Right cardiac atrium (tissue), 5 donors: ENCODE results near the gene MCL1. TPM values are rescaled to one million over a fixed set of nuclear protein-coding genes. Genes with fewer than 3 reads are reported as not detected.
"Not testable (repeated sequence)": the region's sequence is repeated elsewhere in the genome, so short reads cannot be mapped to it uniquely, and the experiment has no call there.

ENCODE experiments used
- ATAC-seq, 2 donors: fragments of 200-7000 bp; cut with Tn5 transposase; one replicate each; pipeline versions ENCODE4 v1.8.0 to v1.9.1; 2020; ENCODE audit warnings: moderate library complexity in 2 of 2, mild to moderate bottlenecking in 1 of 2
- DNase-seq, 3 donors: peaks; one replicate each; pipeline ENCODE4 v3.0.0-alpha.2; 2020
- H3K27ac ChIP-seq: one replicate; pipeline ENCODE4 v1.5.1; 2013; ENCODE audit warnings: mild to moderate bottlenecking, low read length, control low read depth, moderate library complexity
- H3K27me3 ChIP-seq: one replicate; pipeline ENCODE4 v1.6.1; 2013; ENCODE audit not compliant: control insufficient read depth, insufficient read depth
- H3K4me1 ChIP-seq: one replicate; pipeline ENCODE4 v1.6.1; 2013; ENCODE audit warnings: low read length; ENCODE audit not compliant: control insufficient read depth, insufficient read depth
- H3K4me3 ChIP-seq: one replicate; pipeline ENCODE4 v1.5.1; 2013; ENCODE audit warnings: low read length, control low read depth
- H3K9me3 ChIP-seq: one replicate; pipeline ENCODE4 v1.6.1; 2013; ENCODE audit warnings: low read length; ENCODE audit not compliant: control insufficient read depth
- WGBS: extraction: QIAGEN DNeasy Blood & Tissue Kit; methylation state at CpG from one replicate; pipeline ENCODE4 v1.1.7; 2013; 5-methylcytosine and 5-hydroxymethylcytosine counted together
- intact Hi-C, 4 donors: fragments of 100-400 bp; cut with DNase I; formaldehyde crosslinking; loops; one replicate each; pipeline versions ENCODE4 v1.11.0 to v1.14.0; 2022 to 2023
- long read RNA-seq, 4 donors: library from polyadenylated mRNA; unstranded; transcript quantifications; one replicate each; pipeline ENCODE4 v2.0.0, GENCODE V29; 2020 to 2021
- polyA plus RNA-seq: library from polyadenylated mRNA; stranded (reverse); fragments of 200-250 nt; gene quantifications from one replicate; pipeline ENCODE4 v1.2.3, GENCODE V29; 2013
- total RNA-seq, 4 donors: library from RNA; stranded (reverse); fragmentation: NEBNext Ultra II Directional; extraction: Animal tissue kit (Norgen Biotek cat#: 25700); gene quantifications; one replicate each; pipeline ENCODE4 v1.2.1, GENCODE V29; 2021
- donor health status: healthy with polysubstance abuse.
- donor health status: DM: no; HTN: yes; CAD: no.
- donor health status: DM: no; HTN: no; CAD: no.
- donor health status: DM: no; HTN: yes; CAD: no; lungs with severe emphysema.
- donor health status: DM: yes; HTN: yes; CAD: no.

MCL1 gene
- 100 to 1,000 TPM in 1 of 4 donors, 10 to 100 TPM in 3; 65.5 to 130 (median 80.2) TPM for total RNA-seq
- polyA plus RNA-seq = 78.7 TPM
- long read RNA-seq, donor 1, transcript MCL1-202 (3 exons, 3,932 nt) = major isoform, 61 of 73 reads
- long read RNA-seq, donor 1, partial matches to known transcripts = 1 of 73 reads
- long read RNA-seq, donor 1, other reads (novel, unspliced or antisense) = 8 of 73 reads
- long read RNA-seq, donor 2, transcript MCL1-202 (3 exons, 3,932 nt) = major isoform, 41 of 43 reads
- long read RNA-seq, donor 2, partial matches to known transcripts = 1 of 43 reads
- long read RNA-seq, donor 2, other reads (novel, unspliced or antisense) = 1 of 43 reads
- long read RNA-seq, donor 3, transcript MCL1-202 (3 exons, 3,932 nt) = major isoform, 44 of 86 reads
- long read RNA-seq, donor 3, transcript MCL1-203 (2 exons, 1,099 nt) = minor isoform, 11 of 86 reads
- long read RNA-seq, donor 3, partial matches to known transcripts = 0 of 86 reads
- long read RNA-seq, donor 3, other reads (novel, unspliced or antisense) = 29 of 86 reads
- long read RNA-seq, donor 4, transcript MCL1-202 (3 exons, 3,932 nt) = major isoform, 39 of 40 reads
- long read RNA-seq, donor 4, partial matches to known transcripts = 1 of 40 reads
- long read RNA-seq, donor 4, other reads (novel, unspliced or antisense) = 0 of 40 reads

DNA sequence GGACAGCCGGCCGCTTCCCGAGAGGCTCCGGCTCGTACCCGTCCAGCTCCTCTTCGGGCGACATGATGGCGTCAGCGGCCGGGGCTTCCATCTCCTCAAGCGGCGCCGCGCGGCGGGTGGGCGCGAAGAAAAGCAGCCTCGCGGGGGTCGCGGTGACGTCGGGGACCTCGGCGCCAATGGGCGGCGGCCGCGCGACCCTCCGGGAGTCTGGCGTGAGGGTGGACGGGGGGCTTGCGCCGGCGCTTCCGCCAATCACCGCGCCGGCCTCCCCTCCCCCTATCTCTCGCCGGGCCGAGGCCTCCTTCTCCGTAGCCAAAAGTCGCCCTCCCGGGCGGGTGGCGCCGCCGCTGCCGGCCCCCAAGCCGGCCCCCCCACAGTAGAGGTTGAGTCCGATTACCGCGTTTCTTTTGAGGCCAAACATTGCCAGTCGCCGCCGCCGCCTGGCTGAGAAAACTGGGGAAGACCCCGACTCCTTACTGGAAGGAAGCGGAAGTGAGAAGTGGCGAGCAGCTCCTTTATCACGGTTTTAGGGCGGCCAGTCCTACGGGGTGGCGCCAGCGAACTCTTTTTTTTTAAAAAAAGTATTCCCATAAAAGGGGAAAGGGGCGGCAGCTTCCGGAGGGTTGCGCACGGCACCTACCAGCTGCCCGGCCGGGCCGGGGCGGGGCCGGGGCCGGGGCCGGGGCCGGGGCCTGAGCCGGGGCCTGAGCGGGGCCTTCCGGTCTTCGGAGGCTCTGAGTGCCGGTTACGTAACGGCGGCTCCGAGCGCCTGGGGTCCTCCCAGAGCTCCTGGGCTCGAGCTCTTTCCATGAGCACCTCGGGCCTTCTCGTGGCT, at the start of gene MCL1:
MCL1 (minus strand) TSS at position 501 of the 835 bp plus-strand sequence; CDS start at position 421, 80 bp downstream.
- peak within 1 kb of the TSS; percentile 100 for H3K27ac ChIP-seq
- WGBS = under 1% methylated on average over 92 of the region's 94 CpGs
- ATAC-seq = peak; percentile 89 to 97
- H3K4me3 ChIP-seq = peak within 1 kb of the TSS; percentile 99
- peak; percentile 94 to 98 (median 97) for DNase-seq
- peaks cover 3% of the 10 kb centered on the region for H3K4me1 ChIP-seq
- intact Hi-C loops = loop anchor here in 2 of 4 donors (5.0 kb wide), 1 partner anchor 43 kb away; no protein-coding TSS in a partner anchor
- no peaks in the 10 kb centered on the region for H3K9me3 ChIP-seq
- no peaks in the 10 kb centered on the region for H3K27me3 ChIP-seq

DNA sequence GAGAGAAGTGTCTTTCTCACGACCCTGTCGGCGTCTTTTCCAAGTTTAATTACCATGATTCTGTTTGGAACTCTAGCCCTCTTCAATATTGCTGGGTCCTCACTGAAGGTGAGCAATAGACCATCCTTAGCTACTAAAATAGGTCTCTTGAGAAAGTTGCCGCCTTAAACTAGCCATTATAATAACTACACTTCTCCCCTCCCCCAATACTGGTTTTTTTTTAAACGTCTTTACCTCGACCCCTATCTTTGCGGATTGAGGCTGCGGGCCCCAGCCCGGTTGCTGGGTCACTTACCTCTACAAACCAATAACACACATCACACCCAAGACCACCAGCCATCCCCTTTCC, 49.3 kb upstream of the MCL1 start:
- H3K9me3 ChIP-seq = no peaks in the 10 kb centered on the region
- H3K4me1 ChIP-seq = peaks cover 2% of the 10 kb centered on the region
- peak overlapping the region; percentile 70 for H3K4me3 ChIP-seq
- DNase-seq (no peak), ATAC-seq (no peak)
- no peaks in the 10 kb centered on the region for H3K27me3 ChIP-seq
- intact Hi-C loops = loop anchor here in 1 of 4 donors (10.0 kb wide), 1 partner anchor 64 kb away; no protein-coding TSS in a partner anchor
- peak overlapping the region; percentile 60 for H3K27ac ChIP-seq
- WGBS = 1% methylated on average over 9 of the region's 9 CpGs

- no peak for DNase-seq
- 80% methylated on average over 5 of the region's 5 CpGs for WGBS
- Histone ChIP-seq H3K4me1 (peaks cover 2% of the 10 kb centered on the region), H3K4me3 (peak overlapping the region; percentile 70), H3K27me3 (no peaks in the 10 kb centered on the region), H3K9me3 (no peaks in the 10 kb centered on the region), H3K27ac (no peak overlapping the region)
- no peak for ATAC-seq
- intact Hi-C loops = loop anchor here in 1 of 4 donors (10.0 kb wide), 1 partner anchor 63 kb away; no protein-coding TSS in a partner anchor
Observed at GRCh38 chr1:150627826-150628410, 48.5 kb upstream of the MCL1 start.

DNA sequence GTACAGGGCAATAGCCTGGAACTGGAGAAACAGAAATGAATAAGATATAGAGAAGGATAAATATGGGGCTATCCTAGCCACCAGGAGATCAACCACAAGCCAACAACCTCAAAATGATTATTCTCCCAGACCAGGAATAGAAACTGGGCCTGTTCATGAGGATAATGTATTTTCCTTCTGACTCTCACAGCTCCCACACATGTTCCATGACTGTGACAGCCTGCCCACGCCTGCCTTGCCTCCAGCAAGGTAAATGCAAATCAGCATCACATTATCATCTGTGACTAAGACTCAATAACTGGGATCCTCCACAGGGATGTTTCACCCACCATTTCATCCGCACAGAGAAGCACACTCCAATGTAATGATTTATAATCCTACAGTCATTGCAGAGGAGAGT, 46.7 kb upstream of the MCL1 start:
- no peak overlapping the region for H3K4me3 ChIP-seq
- no peak for DNase-seq
- no peaks in the 10 kb centered on the region for H3K27me3 ChIP-seq
- no peaks in the 10 kb centered on the region for H3K9me3 ChIP-seq
- WGBS = 89% methylated on average over 2 of the region's 2 CpGs
- ATAC-seq = no peak
- peaks cover 2% of the 10 kb centered on the region for H3K4me1 ChIP-seq
- intact Hi-C loops = loop anchor here in 1 of 4 donors (10.0 kb wide), 1 partner anchor 61 kb away; no protein-coding TSS in a partner anchor
- no peak overlapping the region for H3K27ac ChIP-seq

DNA sequence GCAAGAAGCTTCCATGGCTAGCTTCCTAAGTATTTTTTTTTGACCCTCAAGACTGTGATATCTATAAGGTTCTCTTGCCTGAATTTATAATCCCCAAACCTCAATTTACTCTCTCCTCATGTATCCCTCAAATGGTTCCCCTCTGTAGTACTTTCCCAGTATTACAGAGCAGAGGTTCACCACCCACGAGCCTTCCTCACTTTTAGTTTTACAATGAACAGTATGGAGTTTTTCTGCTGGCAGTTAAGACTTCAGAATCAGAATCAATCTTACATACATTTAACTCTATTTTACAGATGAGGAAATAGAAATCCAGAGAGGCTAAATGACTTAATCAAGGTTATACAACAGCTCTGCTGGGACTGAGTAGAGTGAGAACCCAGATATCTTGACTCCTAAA, 45.1 kb upstream of the MCL1 start:
- WGBS = 85% methylated on average over 1 of the region's 1 CpG
- H3K27ac ChIP-seq, H3K4me1 ChIP-seq, H3K9me3 ChIP-seq, DNase-seq, ATAC-seq, H3K27me3 ChIP-seq, H3K4me3 ChIP-seq: not testable (repeated sequence)
- intact Hi-C loops = loop anchor here in 3 of 4 donors (5.0 to 10.0 kb wide), 2 partner anchors 47 to 60 kb away; partner anchors contain the start of gene MCL1 (in 2 of the 3)

- H3K27me3 ChIP-seq, H3K4me1 ChIP-seq, H3K27ac ChIP-seq, DNase-seq, H3K9me3 ChIP-seq, H3K4me3 ChIP-seq, ATAC-seq: not testable (repeated sequence)
- intact Hi-C loops = loop anchor here in 3 of 4 donors (5.0 to 10.0 kb wide), 2 partner anchors 47 to 59 kb away; partner anchors contain the start of gene MCL1 (in 2 of the 3)
- 100% methylated on average over 1 of the region's 1 CpG for WGBS
Observed at GRCh38 chr1:150624134-150624533, 44.7 kb upstream of the MCL1 start.

GRCh38 chr1:150622303-150622975, 43.0 kb upstream of the MCL1 start:
- Histone ChIP-seq H3K4me1 (peaks cover 5% of the 10 kb centered on the region), H3K27ac (peak overlapping the region; percentile 42), H3K4me3 (no peak overlapping the region), H3K9me3 (no peaks in the 10 kb centered on the region), H3K27me3 (no peaks in the 10 kb centered on the region)
- WGBS = 15% methylated on average over 8 of the region's 8 CpGs
- peak; percentile 80 to 87 for ATAC-seq
- intact Hi-C loops = loop anchor here in 3 of 4 donors (5.0 to 10.0 kb wide), 2 partner anchors 45 to 58 kb away; partner anchors contain the start of gene MCL1 (in 2 of the 3)
- DNase-seq = peak; percentile 85 to 92 (median 89)

DNA sequence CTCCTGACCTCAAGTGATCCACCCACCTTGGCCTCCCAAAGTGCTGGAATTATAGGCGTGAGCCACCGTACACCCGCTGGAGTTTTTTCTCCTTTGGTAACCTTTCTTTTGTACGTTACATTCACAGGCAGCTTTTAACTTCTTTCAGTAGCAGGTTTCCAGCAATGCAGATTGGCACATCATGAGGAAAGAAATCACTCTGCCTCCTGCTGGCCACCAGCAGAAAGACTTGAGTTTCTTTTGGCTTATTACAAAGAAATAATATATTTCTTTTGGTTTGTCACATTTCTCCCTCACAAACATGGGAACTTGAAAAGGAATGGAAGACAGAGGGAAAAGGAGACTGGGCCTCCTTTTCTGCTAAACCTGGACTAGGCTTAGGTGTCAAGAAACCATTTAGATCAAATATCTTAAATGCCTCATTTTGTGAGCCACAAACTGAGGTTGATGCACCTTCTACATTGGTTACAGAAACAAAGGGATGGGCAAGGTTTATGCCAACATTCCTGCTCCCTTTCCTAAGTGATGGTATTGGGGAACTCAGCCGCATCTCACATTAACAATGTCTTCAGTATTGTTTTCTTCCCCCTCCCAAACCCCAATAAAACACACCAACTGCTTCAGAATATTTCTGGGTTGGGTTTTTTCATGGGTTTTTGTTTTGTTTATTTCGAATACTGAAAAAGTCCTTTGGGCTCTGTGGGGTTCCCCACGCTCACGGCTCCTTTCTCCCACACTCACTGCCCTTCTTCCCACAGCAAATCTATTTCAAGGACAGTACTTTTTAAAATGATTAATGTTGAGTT, 42.3 kb upstream of the MCL1 start:
- ATAC-seq (no peak), DNase-seq (peak in 2 of 3 donors; percentile 37 to 73)
- peaks cover 5% of the 10 kb centered on the region for H3K4me1 ChIP-seq
- no peaks in the 10 kb centered on the region for H3K27me3 ChIP-seq
- H3K27ac ChIP-seq = peak overlapping the region; percentile 58
- WGBS = 60% methylated on average over 8 of the region's 8 CpGs
- H3K4me3 ChIP-seq = no peak overlapping the region
- H3K9me3 ChIP-seq = no peaks in the 10 kb centered on the region
- intact Hi-C loops = loop anchor here in 3 of 4 donors (2.0 to 10.0 kb wide), 3 partner anchors 44 to 61 kb away; partner anchors contain the start of gene MCL1 (in 2 of the 3)

DNA sequence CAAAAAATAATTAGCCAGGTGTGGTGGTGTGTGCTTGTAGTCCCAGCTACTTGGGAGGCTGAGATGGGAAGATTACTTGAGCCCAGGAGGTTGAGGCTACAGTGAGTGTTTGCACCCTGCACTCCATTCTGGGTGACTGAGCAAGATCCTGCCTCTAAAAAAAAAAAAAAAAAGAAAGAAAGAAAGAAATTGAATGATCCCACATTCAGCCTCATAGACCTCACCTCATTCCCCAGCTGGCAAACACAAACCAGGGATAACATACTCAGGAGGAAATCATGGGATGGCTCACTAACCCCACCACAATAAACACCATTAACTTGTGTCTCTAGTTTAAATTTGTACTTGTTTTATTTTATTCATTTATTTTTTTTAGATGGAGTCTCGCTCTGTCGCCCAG, 41.5 kb upstream of the MCL1 start:
- Histone ChIP-seq H3K27me3 (no peaks in the 10 kb centered on the region), H3K27ac (peak overlapping the region; percentile 88), H3K4me1 (peaks cover 5% of the 10 kb centered on the region), H3K4me3 (no peak overlapping the region), H3K9me3 (no peaks in the 10 kb centered on the region)
- intact Hi-C loops = loop anchor here in 3 of 4 donors (2.0 to 10.0 kb wide), 3 partner anchors 44 to 60 kb away; partner anchors contain the start of gene MCL1 (in 2 of the 3)
- DNase-seq = no peak
- WGBS = 97% methylated on average over 2 of the region's 2 CpGs
- no peak for ATAC-seq
